Endodermal cell (in vitro differentiated cells): ENCODE measurements around the gene INPP4B. TPM values are rescaled to one million over a fixed set of nuclear protein-coding genes. Genes with fewer than 3 reads are reported as not detected.

Source experiments
- DNase-seq: peaks from one replicate; pipeline ENCODE4 v3.0.0-alpha.2; 2017
- H3K27ac ChIP-seq: 2 replicates; pipeline ENCODE4 v1.5.1; 2013; ENCODE audit warnings: mild to moderate bottlenecking, low read depth, low read length, moderate library complexity
- H3K27me3 ChIP-seq: 2 replicates; pipeline ENCODE4 v1.6.1; 2013; ENCODE audit warnings: mild to moderate bottlenecking, low read length, moderate library complexity; ENCODE audit not compliant: insufficient read depth, control insufficient read depth, poor library complexity, severe bottlenecking
- H3K36me3 ChIP-seq: 2 replicates; pipeline ENCODE4 v1.7.0; 2013; ENCODE audit warnings: mild to moderate bottlenecking, low read length, moderate library complexity; ENCODE audit not compliant: control insufficient read depth, insufficient read depth
- H3K4me1 ChIP-seq: one replicate; pipeline ENCODE4 v1.7.0; 2013; ENCODE audit warnings: low read length; ENCODE audit not compliant: control insufficient read depth, insufficient read depth
- H3K4me3 ChIP-seq: 2 replicates; pipeline ENCODE4 v1.5.1; 2013; ENCODE audit warnings: mild to moderate bottlenecking, low read length, moderate library complexity
- H3K9ac ChIP-seq: 2 replicates; pipeline ENCODE4 v1.6.1; 2013; ENCODE audit warnings: mild to moderate bottlenecking, low read length, moderate library complexity; ENCODE audit not compliant: poor library complexity, severe bottlenecking; ENCODE audit errors: extremely low read depth
- H3K9me3 ChIP-seq: 2 replicates; pipeline ENCODE4 v1.6.1; 2013; ENCODE audit warnings: mild to moderate bottlenecking, low read length, moderate library complexity; ENCODE audit not compliant: control insufficient read depth
- H3K27ac Mint-ChIP-seq: 2 replicates; pipeline ENCODE4 v1.8.0; 2020; ENCODE audit warnings: mixed read lengths
- H3K27me3 Mint-ChIP-seq: 2 replicates; pipeline ENCODE4 v1.8.0; 2021; ENCODE audit warnings: mild to moderate bottlenecking, mixed read lengths; ENCODE audit not compliant: insufficient read depth
- H3K36me3 Mint-ChIP-seq: 2 replicates; pipeline ENCODE4 v1.8.0; 2020; ENCODE audit warnings: low read depth, mixed read lengths
- H3K4me1 Mint-ChIP-seq: 2 replicates; pipeline ENCODE4 v1.8.0; 2020; ENCODE audit warnings: mixed read lengths
- H3K4me3 Mint-ChIP-seq: 2 replicates; pipeline ENCODE4 v1.8.0; 2020; ENCODE audit warnings: mild to moderate bottlenecking, moderate library complexity, mixed read lengths
- H3K9me3 Mint-ChIP-seq: 2 replicates; pipeline ENCODE4 v1.8.0; 2020; ENCODE audit warnings: mild to moderate bottlenecking, mixed read lengths
- CTCF ChIP-seq: fragments of 200-600 bp; sonication (generic); conservative IDR thresholded peaks from 2 replicates; pipeline ENCODE4 v1.5.0; 2021; ENCODE audit warnings: antibody characterized with exemption, mild to moderate bottlenecking
- WGBS, 2 experiments: methylation state at CpG; one replicate each; pipeline versions ENCODE4 v1.1.5 to v1.1.7; 2013; ENCODE audit warnings: missing lambda C conversion rate in 2 of 2, mixed read lengths in 1 of 2; ENCODE audit not compliant: insufficient coverage in 1 of 2, insufficient read length in 1 of 2; 5-methylcytosine and 5-hydroxymethylcytosine counted together
- total RNA-seq, 2 donors: library from RNA; stranded (reverse); fragmentation: NEBNext Ultra II Directional in 1 of 2; extraction: Animal tissue kit (Norgen Biotek cat#: 25700) in 1 of 2; gene quantifications; 2 replicates in 1 of 2; 3 replicates in 1 of 2; pipeline ENCODE4 v1.2.1, GENCODE V29; 2021

Gene INPP4B
- total RNA-seq, 2 donors from 2014 or later, result 0.64 to 0.66 TPM

- TF ChIP-seq CTCF, result no peak
- 87 to 91% methylated on average over 1 of the region's 1 CpG for WGBS, 2 experiments
- Histone ChIP-seq H3K9me3 (no peaks in the 10 kb centered on the region), H3K9ac (no peak overlapping the region), H3K4me1 (no peaks in the 10 kb centered on the region), H3K4me3 (no peak overlapping the region), H3K27me3 (peaks cover 9% of the 10 kb centered on the region), H3K27ac (no peak overlapping the region), H3K36me3 (no peaks in the 10 kb centered on the region)
- Mint-ChIP-seq H3K36me3 (no peaks in the 10 kb centered on the region), H3K27me3 (peaks cover 10% of the 10 kb centered on the region), H3K4me1 (peaks cover 7% of the 10 kb centered on the region), H3K4me3 (no peak overlapping the region), H3K27ac (no peak overlapping the region), H3K9me3 (no peaks in the 10 kb centered on the region)
- no peak for DNase-seq
These were observed 7.3 kb downstream of the INPP4B start for GRCh38 chr4:142838778-142839177.

- no peaks in the 10 kb centered on the region for H3K27me3 Mint-ChIP-seq
- H3K36me3 ChIP-seq, result no peaks in the 10 kb centered on the region
- WGBS, 2 experiments, result 91 to 95% methylated on average over 5 of the region's 5 CpGs
- H3K36me3 Mint-ChIP-seq, result no peaks in the 10 kb centered on the region
- no peaks in the 10 kb centered on the region for H3K9me3 ChIP-seq
- no peak overlapping the region for H3K27ac Mint-ChIP-seq
- no peak overlapping the region for H3K4me3 ChIP-seq
- TF ChIP-seq CTCF, result no peak
- no peak for DNase-seq
- no peak overlapping the region for H3K27ac ChIP-seq
- H3K27me3 ChIP-seq, result no peaks in the 10 kb centered on the region
- peaks cover 7% of the 10 kb centered on the region for H3K4me1 Mint-ChIP-seq
- H3K4me3 Mint-ChIP-seq, result no peak overlapping the region
- no peaks in the 10 kb centered on the region for H3K9me3 Mint-ChIP-seq
- H3K4me1 ChIP-seq, result no peaks in the 10 kb centered on the region
- no peak overlapping the region for H3K9ac ChIP-seq
These were observed 14.1 kb downstream of the INPP4B start for GRCh38 chr4:142832022-142832421.

- no peaks in the 10 kb centered on the region for H3K36me3 Mint-ChIP-seq
- H3K9ac ChIP-seq, result no peak overlapping the region
- no peak overlapping the region for H3K4me3 ChIP-seq
- peak overlapping the region; percentile 82 for H3K27ac ChIP-seq
- H3K4me1 Mint-ChIP-seq, result no peaks in the 10 kb centered on the region
- no peak for TF ChIP-seq CTCF
- H3K27me3 ChIP-seq, result no peaks in the 10 kb centered on the region
- no peak for DNase-seq
- H3K4me3 Mint-ChIP-seq, result no peak overlapping the region
- no peaks in the 10 kb centered on the region for H3K9me3 ChIP-seq
- H3K27me3 Mint-ChIP-seq, result no peaks in the 10 kb centered on the region
- H3K4me1 ChIP-seq, result no peaks in the 10 kb centered on the region
- H3K36me3 ChIP-seq, result no peaks in the 10 kb centered on the region
- no peaks in the 10 kb centered on the region for H3K9me3 Mint-ChIP-seq
- no peak overlapping the region for H3K27ac Mint-ChIP-seq
- WGBS, 2 experiments, result 91 to 97% methylated on average over 3 to 4 of the region's 4 CpGs
These were observed 19.4 kb downstream of the INPP4B start for GRCh38 chr4:142826503-142827241.
